Lung (tissue), 12 donors: ENCODE data around the gene PTPRT. TPM values are rescaled to one million over a fixed set of nuclear protein-coding genes. Genes with fewer than 3 reads are reported as not detected.

Experiments used
- ATAC-seq: fragments of 200-7000 bp; cut with Tn5 transposase; one replicate; pipeline ENCODE4 v1.9.1; 2020; ENCODE audit warnings: moderate number of reproducible peaks; ENCODE audit not compliant: insufficient read depth, low FRiP score
- DNase-seq, 3 donors: peaks; one replicate each; pipeline ENCODE4 v3.0.0-alpha.2; 2013 to 2017
- H3K27ac ChIP-seq, 2 donors: one replicate each; pipeline ENCODE4 v1.5.1; 2013; ENCODE audit warnings: mild to moderate bottlenecking in 2 of 2, moderate library complexity in 2 of 2, control low read depth in 1 of 2, inconsistent platforms in 1 of 2, low read depth in 1 of 2, low read length in 1 of 2
- H3K27me3 ChIP-seq, 3 donors: one replicate each; pipeline ENCODE4 v1.5.1; 2013; ENCODE audit warnings: low read length in 2 of 3; ENCODE audit not compliant: control insufficient read depth in 3 of 3, insufficient read depth in 3 of 3
- H3K36me3 ChIP-seq, 4 donors: one replicate each; pipeline ENCODE4 v1.5.1; 2013; ENCODE audit warnings: low read length in 4 of 4, mild to moderate bottlenecking in 1 of 4, moderate library complexity in 1 of 4; ENCODE audit not compliant: control insufficient read depth in 4 of 4, insufficient read depth in 4 of 4
- H3K4me1 ChIP-seq, 5 donors: one replicate each; pipeline ENCODE4 v1.5.1; 2013; ENCODE audit warnings: low read length in 5 of 5, mild to moderate bottlenecking in 2 of 5, moderate library complexity in 1 of 5; ENCODE audit not compliant: control insufficient read depth in 5 of 5, insufficient read depth in 5 of 5
- H3K4me3 ChIP-seq: one replicate; pipeline ENCODE4 v1.5.1; 2013; ENCODE audit warnings: mild to moderate bottlenecking, control low read depth, moderate library complexity
- H3K9ac ChIP-seq, 2 donors: one replicate each; pipeline ENCODE4 v1.5.1; 2013; ENCODE audit warnings: low read length in 2 of 2, control low read depth in 1 of 2; ENCODE audit not compliant: insufficient read depth in 1 of 2
- H3K9me3 ChIP-seq, 4 donors: one replicate each; pipeline ENCODE4 v1.5.1; 2013; ENCODE audit warnings: low read length in 3 of 4, mild to moderate bottlenecking in 1 of 4, moderate library complexity in 1 of 4; ENCODE audit not compliant: control insufficient read depth in 4 of 4, insufficient read depth in 3 of 4
- WGBS, 2 donors: extraction: QIAGEN DNeasy Blood & Tissue Kit; methylation state at CpG; one replicate each; pipeline ENCODE4 v1.1.7; 2013; 5-methylcytosine and 5-hydroxymethylcytosine counted together
- polyA plus RNA-seq, 2 donors: library from polyadenylated mRNA; stranded (reverse); fragments of 200-250 nt; gene quantifications; one replicate each; pipeline ENCODE4 v1.2.1, GENCODE V29; 2013
- total RNA-seq, 2 donors: library from RNA; depleted of rRNA in 1 of 2; stranded (reverse); fragments of >200 nt in 1 of 2; gene quantifications; one replicate each; pipeline ENCODE4 v1.2.1, GENCODE V29; 2014 to 2021
- TF ChIP-seq, protein P1 (sequence below): IDR thresholded peaks from 2 replicates; pipeline ENCODE4 v1.5.1; 2012; ENCODE audit warnings: mild to moderate bottlenecking; ENCODE audit errors: control extremely low read depth, extremely low read depth
- donor health status: control.
- donor health status: control.
- donor health status: Bipolar disorder and iron deficiency.
- donor health status: healthy.
- donor health status: DM: yes; HTN: yes; CAD: no.

PTPRT gene
- total and polyA plus RNA-seq, 4 donors: 0.37 to 13.8 (median 6.1) TPM

DNA sequence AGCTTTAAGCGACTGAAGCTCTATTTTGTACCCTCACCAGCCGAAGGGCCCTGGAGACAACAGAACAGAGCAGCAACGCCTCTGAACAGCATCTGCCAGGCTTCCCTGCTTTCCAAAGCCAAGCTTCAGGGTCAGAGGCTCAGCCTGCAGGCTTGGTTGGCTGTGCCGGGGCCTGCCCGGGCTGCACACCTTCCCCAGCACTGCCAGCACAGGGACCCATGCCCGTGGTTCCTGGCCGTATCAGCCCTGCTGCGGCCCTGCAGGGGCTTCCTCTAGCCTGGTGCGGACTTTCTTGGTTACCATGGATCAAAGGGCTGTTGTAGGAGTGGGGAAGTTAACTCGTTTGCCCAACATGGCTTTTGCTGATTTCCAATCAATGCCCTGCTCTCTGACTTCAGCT, 830.1 kb downstream of the PTPRT start:
- no peak for DNase-seq
- H3K9ac ChIP-seq: no peak overlapping the region
- TF ChIP-seq, protein P1, sequence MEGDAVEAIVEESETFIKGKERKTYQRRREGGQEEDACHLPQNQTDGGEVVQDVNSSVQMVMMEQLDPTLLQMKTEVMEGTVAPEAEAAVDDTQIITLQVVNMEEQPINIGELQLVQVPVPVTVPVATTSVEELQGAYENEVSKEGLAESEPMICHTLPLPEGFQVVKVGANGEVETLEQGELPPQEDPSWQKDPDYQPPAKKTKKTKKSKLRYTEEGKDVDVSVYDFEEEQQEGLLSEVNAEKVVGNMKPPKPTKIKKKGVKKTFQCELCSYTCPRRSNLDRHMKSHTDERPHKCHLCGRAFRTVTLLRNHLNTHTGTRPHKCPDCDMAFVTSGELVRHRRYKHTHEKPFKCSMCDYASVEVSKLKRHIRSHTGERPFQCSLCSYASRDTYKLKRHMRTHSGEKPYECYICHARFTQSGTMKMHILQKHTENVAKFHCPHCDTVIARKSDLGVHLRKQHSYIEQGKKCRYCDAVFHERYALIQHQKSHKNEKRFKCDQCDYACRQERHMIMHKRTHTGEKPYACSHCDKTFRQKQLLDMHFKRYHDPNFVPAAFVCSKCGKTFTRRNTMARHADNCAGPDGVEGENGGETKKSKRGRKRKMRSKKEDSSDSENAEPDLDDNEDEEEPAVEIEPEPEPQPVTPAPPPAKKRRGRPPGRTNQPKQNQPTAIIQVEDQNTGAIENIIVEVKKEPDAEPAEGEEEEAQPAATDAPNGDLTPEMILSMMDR: no peak

DNA sequence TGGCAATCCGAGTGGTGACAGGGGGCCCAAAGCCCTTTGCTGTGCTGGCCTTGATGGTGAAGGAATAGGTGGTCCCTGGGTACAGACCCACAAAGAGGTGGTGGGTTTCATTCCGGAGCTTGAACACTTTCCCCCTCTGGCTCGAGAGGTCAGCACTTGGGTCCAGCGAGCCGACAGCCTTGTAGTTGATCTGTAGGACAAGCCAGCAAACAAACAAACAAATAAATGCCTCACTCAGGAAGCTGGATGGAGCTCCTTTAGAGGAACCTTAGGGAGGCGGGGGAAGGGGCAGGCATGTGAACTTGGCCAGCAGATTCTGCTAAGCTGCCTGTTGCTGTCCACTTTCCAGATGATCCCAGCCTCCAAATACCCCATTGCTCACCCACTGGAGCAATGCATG, 837.6 kb downstream of the PTPRT start:
- H3K4me1 ChIP-seq: no peaks in the 10 kb centered on the region
- TF ChIP-seq, protein P1: no peak
- no peak overlapping the region for H3K9ac ChIP-seq
- peaks cover 0 to 2% (median 0%) of the 10 kb centered on the region in 4 donors for H3K9me3 ChIP-seq
- 46 to 48% methylated on average over 6 of the region's 6 CpGs for WGBS, 2 donors
- no peaks in the 10 kb centered on the region for H3K27me3 ChIP-seq
- no peaks in the 10 kb centered on the region for H3K36me3 ChIP-seq
- H3K4me3 ChIP-seq: no peak overlapping the region
- ATAC-seq (no peak), DNase-seq (no peak)
- no peak overlapping the region for H3K27ac ChIP-seq

More for the DNA sequence above, 830.1 kb downstream of the PTPRT start:
- no peak overlapping the region for H3K4me3 ChIP-seq
- H3K27ac ChIP-seq: no peak overlapping the region
- 83 to 84% methylated on average over 10 of the region's 10 CpGs for WGBS, 2 donors
- no peaks in the 10 kb centered on the region for H3K9me3 ChIP-seq
- H3K4me1 ChIP-seq: no peaks in the 10 kb centered on the region
- H3K36me3 ChIP-seq: no peaks in the 10 kb centered on the region
- no peak for ATAC-seq
- no peaks in the 10 kb centered on the region for H3K27me3 ChIP-seq

DNA sequence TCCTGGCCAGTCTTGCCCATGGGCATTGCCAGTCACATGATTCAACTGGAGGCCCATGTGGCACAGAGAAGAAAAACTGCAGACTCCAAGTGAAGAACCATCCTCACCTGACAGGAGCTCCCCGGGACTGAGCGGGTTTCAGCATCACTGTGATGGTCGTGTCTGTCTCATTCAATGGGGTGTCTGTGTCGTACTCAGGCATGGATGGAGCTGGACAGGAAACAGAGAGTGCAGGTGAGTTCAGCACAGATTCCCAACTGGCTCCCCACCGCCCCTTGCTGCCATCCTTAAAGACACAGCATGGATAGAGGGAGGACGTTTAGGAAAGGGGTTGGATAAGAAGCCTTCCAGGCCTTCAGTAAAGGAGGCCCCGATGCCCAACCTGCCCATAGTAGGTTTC, 839.2 kb downstream of the PTPRT start:
- DNase-seq (no peak), ATAC-seq (no peak)
- Histone ChIP-seq H3K36me3 (no peaks in the 10 kb centered on the region), H3K27ac (no peak overlapping the region), H3K4me1 (no peaks in the 10 kb centered on the region), H3K9ac (no peak overlapping the region), H3K4me3 (no peak overlapping the region), H3K9me3 (peaks cover 0 to 2% (median 0%) of the 10 kb centered on the region in 4 donors), H3K27me3 (no peaks in the 10 kb centered on the region)
- WGBS, 2 donors: 78 to 88% methylated on average over 7 of the region's 7 CpGs
- TF ChIP-seq, protein P1: no peak
